ENCODE measurements around the gene UGT2A1. TPM values are rescaled to one million over a fixed set of nuclear protein-coding genes. Genes with fewer than 3 reads are reported as not detected.

UGT2A1 gene
- polyA plus RNA-seq, 1 donor (not counting 4 experiments of a cell fraction or from before 2014, with no cell fraction given) = not detected

DNA sequence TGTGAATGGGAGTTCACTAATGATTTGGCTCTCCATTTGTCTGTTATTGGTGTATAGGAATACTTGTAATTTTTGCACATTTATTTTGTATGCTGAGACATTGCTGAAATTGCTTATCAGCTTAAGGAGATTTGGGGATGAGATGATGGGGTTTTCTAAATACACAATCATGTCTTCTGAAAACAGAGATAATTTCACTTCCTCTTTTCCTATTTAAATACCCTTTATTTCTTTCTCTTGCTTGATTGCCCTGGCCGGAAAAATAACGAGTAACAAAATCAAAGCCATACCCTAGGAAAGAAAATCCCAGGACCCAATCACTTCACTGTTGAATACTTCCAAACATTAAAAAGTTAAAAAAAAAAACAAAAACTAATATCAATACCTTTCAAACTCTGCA is 89.6 kb downstream of the UGT2A1 start:
- no peaks in the 10 kb centered on the region for H3K36me3 ChIP-seq (ENCODE audit: control insufficient read depth in 2 of 2, extremely low read depth in 1 of 2, insufficient read depth in 2 of 2, low read length in 2 of 2)
- H2AFZ ChIP-seq (ENCODE audit: control insufficient read depth, low read length) = no peak overlapping the region
- H4K20me1 ChIP-seq (ENCODE audit: control insufficient read depth, extremely low read depth, insufficient read depth, low read length) = no peaks in the 10 kb centered on the region
- H3K4me3 ChIP-seq (ENCODE audit: control insufficient read depth in 2 of 3, extremely low read depth in 1 of 3, insufficient read depth in 2 of 3, low read depth in 1 of 3, low read length in 3 of 3) = no peak overlapping the region
- no peak for TF ChIP-seq EZH2 (IDR thresholded peaks at IDR 0.05; ENCODE audit: low read length)
- no peak for TF ChIP-seq CTCF (optimal IDR thresholded peaks at IDR 0.05 in 1 of 3, IDR thresholded peaks at IDR 0.05 in 1 of 3, conservative IDR thresholded peaks at IDR 0.05 in 1 of 3; ENCODE audit: extremely low read depth in 1 of 3, insufficient read depth in 2 of 3, low read length in 3 of 3)
- no peak overlapping the region for H3K4me2 ChIP-seq (ENCODE audit: control insufficient read depth, extremely low read depth, insufficient read depth, low read depth, low read length)
- H3K9me3 ChIP-seq (ENCODE audit: control insufficient read depth, low read depth, low read length) = no peaks in the 10 kb centered on the region
- H3K9me1 ChIP-seq (ENCODE audit: control insufficient read depth, extremely low read depth, insufficient read depth, low read length) = no peaks in the 10 kb centered on the region
- no peaks in the 10 kb centered on the region for H3K27me3 ChIP-seq (ENCODE audit: control insufficient read depth, extremely low read depth, insufficient read depth, low read length)
- FAIRE-seq (no peak), DNase-seq (ENCODE audit: low read depth, low spot score) (no peak)
- H3K27ac ChIP-seq (ENCODE audit: control insufficient read depth, insufficient read depth, low read length) = no peak overlapping the region
- H3K9ac ChIP-seq (ENCODE audit: control insufficient read depth, extremely low read depth, insufficient read depth, low read length) = no peak overlapping the region
- no peaks in the 10 kb centered on the region for H3K79me2 ChIP-seq (ENCODE audit: control insufficient read depth, insufficient read depth, low read length)
- dilution Hi-C loops (cut with MboI; ENCODE audit: extremely low pct_ligation_motif_present, low sequenced_read_pairs) = no loop called here
- no peaks in the 10 kb centered on the region for H3K4me1 ChIP-seq (ENCODE audit: control insufficient read depth, extremely low read depth, insufficient read depth, low read length)

GRCh38 chr4:69549651-69550050 is 103.4 kb downstream of the UGT2A1 start:
- Histone ChIP-seq H3K79me2 (ENCODE audit: control insufficient read depth, insufficient read depth, low read length) (no peaks in the 10 kb centered on the region), H3K27me3 (ENCODE audit: control insufficient read depth, extremely low read depth, insufficient read depth, low read length) (no peaks in the 10 kb centered on the region), H3K4me3 (ENCODE audit: control insufficient read depth in 2 of 3, extremely low read depth in 1 of 3, insufficient read depth in 2 of 3, low read depth in 1 of 3, low read length in 3 of 3) (no peak overlapping the region), H3K4me2 (ENCODE audit: control insufficient read depth, extremely low read depth, insufficient read depth, low read depth, low read length) (no peak overlapping the region), H2AFZ (ENCODE audit: control insufficient read depth, low read length) (no peak overlapping the region), H3K9me3 (ENCODE audit: control insufficient read depth, low read depth, low read length) (no peaks in the 10 kb centered on the region), H3K36me3 (ENCODE audit: control insufficient read depth in 2 of 2, extremely low read depth in 1 of 2, insufficient read depth in 2 of 2, low read length in 2 of 2) (no peaks in the 10 kb centered on the region), H3K4me1 (ENCODE audit: control insufficient read depth, extremely low read depth, insufficient read depth, low read length) (no peaks in the 10 kb centered on the region), H4K20me1 (ENCODE audit: control insufficient read depth, extremely low read depth, insufficient read depth, low read length) (no peaks in the 10 kb centered on the region), H3K27ac (ENCODE audit: control insufficient read depth, insufficient read depth, low read length) (no peak overlapping the region), H3K9ac (ENCODE audit: control insufficient read depth, extremely low read depth, insufficient read depth, low read length) (no peak overlapping the region), H3K9me1 (ENCODE audit: control insufficient read depth, extremely low read depth, insufficient read depth, low read length) (no peaks in the 10 kb centered on the region)
- dilution Hi-C loops (cut with MboI; ENCODE audit: extremely low pct_ligation_motif_present, low sequenced_read_pairs) = no loop called here
- no peak for TF ChIP-seq EZH2 (IDR thresholded peaks at IDR 0.05; ENCODE audit: low read length)
- TF ChIP-seq CTCF (optimal IDR thresholded peaks at IDR 0.05 in 1 of 3, IDR thresholded peaks at IDR 0.05 in 1 of 3, conservative IDR thresholded peaks at IDR 0.05 in 1 of 3; ENCODE audit: extremely low read depth in 1 of 3, insufficient read depth in 2 of 3, low read length in 3 of 3) = no peak
- FAIRE-seq (no peak), DNase-seq (ENCODE audit: low read depth, low spot score) (no peak)

Data from keratinocyte (primary cell).